Skeletal muscle tissue (tissue), 4 donors: Measurements from ENCODE around the gene ADAMTS12. TPM values are rescaled to one million over a fixed set of nuclear protein-coding genes. Genes with fewer than 3 reads are reported as not detected.
"Not testable (repeated sequence)": the region's sequence is repeated elsewhere in the genome, so short reads cannot be mapped to it uniquely, and the experiment has no call there.

Source experiments
- H3K27ac ChIP-seq: one replicate; pipeline ENCODE4 v1.7.0; 2013; ENCODE audit warnings: mild to moderate bottlenecking, low read depth, low read length, inconsistent platforms
- H3K27me3 ChIP-seq, 3 donors: one replicate each; pipeline ENCODE4 v1.7.0; 2013; ENCODE audit warnings: low read length in 3 of 3; ENCODE audit not compliant: control insufficient read depth in 3 of 3, insufficient read depth in 3 of 3
- H3K36me3 ChIP-seq, 3 donors: one replicate each; pipeline ENCODE4 v1.7.0; 2013; ENCODE audit warnings: low read length in 3 of 3; ENCODE audit not compliant: control insufficient read depth in 3 of 3, insufficient read depth in 3 of 3
- H3K4me1 ChIP-seq, 3 donors: one replicate each; pipeline ENCODE4 v1.7.0; 2013; ENCODE audit warnings: low read length in 3 of 3, mild to moderate bottlenecking in 3 of 3; ENCODE audit not compliant: control insufficient read depth in 3 of 3, insufficient read depth in 3 of 3
- H3K4me3 ChIP-seq, 3 donors: one replicate each; pipeline ENCODE4 v1.7.0; 2013; ENCODE audit warnings: low read length in 3 of 3
- H3K9ac ChIP-seq, 3 donors: one replicate each; pipeline ENCODE4 v1.7.0; 2013; ENCODE audit warnings: low read length in 3 of 3, mild to moderate bottlenecking in 3 of 3, moderate library complexity in 2 of 3, low read depth in 1 of 3
- H3K9me3 ChIP-seq, 3 donors: one replicate each; pipeline ENCODE4 v1.7.0; 2013; ENCODE audit warnings: low read length in 3 of 3; ENCODE audit not compliant: control insufficient read depth in 3 of 3
- total RNA-seq: library from RNA; depleted of rRNA; stranded (reverse); fragments of >200 nt; gene quantifications from one replicate; pipeline ENCODE4 v1.2.3, GENCODE V29; 2014
- donor health status: Osteomylitis.

Gene ADAMTS12
- total RNA-seq, 1 donor from 2014 or later = 19.3 TPM

- Histone ChIP-seq H3K4me1 (peaks cover 0 to 5% (median 3%) of the 10 kb centered on the region in 3 donors), H3K36me3 (no peaks in the 10 kb centered on the region), H3K9ac (no peak overlapping the region), H3K27me3 (peaks cover 7 to 14% (median 10%) of the 10 kb centered on the region in 3 donors), H3K9me3 (peaks cover 0 to 2% (median 0%) of the 10 kb centered on the region in 3 donors), H3K27ac (no peak overlapping the region), H3K4me3 (no peak overlapping the region)
Observed at GRCh38 chr5:33887268-33887667, 4.5 kb downstream of the ADAMTS12 start.

DNA sequence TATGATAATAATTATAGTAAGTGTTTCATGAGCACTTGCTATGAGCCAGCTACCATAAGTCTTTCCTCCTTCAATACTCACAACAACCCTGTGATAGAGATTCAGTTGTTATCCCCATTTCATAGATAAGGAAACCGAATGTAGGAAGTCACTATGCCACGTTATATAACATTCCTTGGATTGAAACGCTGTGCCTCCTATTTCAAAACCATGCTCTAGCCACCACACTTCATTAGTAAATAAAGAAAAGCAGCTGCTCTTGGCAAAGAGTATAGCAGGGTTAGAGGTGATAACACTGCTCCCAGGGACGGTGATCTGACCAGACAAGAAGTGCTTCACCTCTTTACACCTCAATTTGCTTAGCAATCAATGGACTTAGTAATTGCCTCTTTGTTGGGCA lies 5.5 kb downstream of the ADAMTS12 start:
- H3K36me3 ChIP-seq = no peaks in the 10 kb centered on the region
- no peak overlapping the region for H3K4me3 ChIP-seq
- no peak overlapping the region for H3K9ac ChIP-seq
- peaks cover 0 to 3% (median 0%) of the 10 kb centered on the region in 3 donors for H3K4me1 ChIP-seq
- peaks cover 0 to 2% (median 0%) of the 10 kb centered on the region in 3 donors for H3K9me3 ChIP-seq
- peaks cover 7 to 10% (median 10%) of the 10 kb centered on the region in 3 donors for H3K27me3 ChIP-seq
- no peak overlapping the region for H3K27ac ChIP-seq

DNA sequence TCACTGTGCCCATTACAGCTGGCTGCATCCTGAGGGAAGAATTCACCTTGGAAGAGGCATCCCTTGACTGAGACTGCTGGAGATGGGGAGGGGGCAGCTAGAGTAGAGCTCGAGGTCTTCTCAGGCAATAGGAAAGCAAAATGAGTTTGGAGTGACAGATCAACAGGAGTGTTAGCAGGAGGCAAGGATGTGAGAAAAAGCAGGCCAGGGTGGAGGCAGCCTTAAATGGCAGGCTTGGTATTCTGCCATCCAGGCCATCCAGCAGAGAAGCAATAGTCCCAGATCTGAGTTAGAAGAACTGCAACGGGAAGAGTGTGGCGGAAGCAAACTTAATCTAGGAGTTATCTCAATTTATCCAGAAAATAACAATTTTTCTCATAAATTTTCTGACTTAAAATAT lies 6.1 kb downstream of the ADAMTS12 start:
- Histone ChIP-seq H3K9me3 (peaks cover 0 to 2% (median 0%) of the 10 kb centered on the region in 3 donors), H3K36me3 (no peaks in the 10 kb centered on the region), H3K9ac (no peak overlapping the region), H3K4me3 (no peak overlapping the region), H3K27ac (no peak overlapping the region), H3K27me3 (peaks cover 4 to 5% (median 5%) of the 10 kb centered on the region in 3 donors), H3K4me1 (peaks cover 0 to 2% (median 0%) of the 10 kb centered on the region in 3 donors)

- no peak overlapping the region for H3K27ac ChIP-seq
Observed at GRCh38 chr5:33883482-33883881, 8.3 kb downstream of the ADAMTS12 start.

GRCh38 chr5:33880319-33880718 lies 11.5 kb downstream of the ADAMTS12 start:
- Histone ChIP-seq H3K4me1 (peaks cover 2 to 3% (median 3%) of the 10 kb centered on the region in 3 donors), H3K36me3 (no peaks in the 10 kb centered on the region), H3K9ac (no peak overlapping the region), H3K27me3 (no peaks in the 10 kb centered on the region), H3K9me3 (no peaks in the 10 kb centered on the region), H3K4me3 (no peak overlapping the region), H3K27ac (no peak overlapping the region)

More at GRCh38 chr5:33883482-33883881, 8.3 kb downstream of the ADAMTS12 start:
- no peak overlapping the region for H3K9ac ChIP-seq
- H3K27me3 ChIP-seq = no peaks in the 10 kb centered on the region
- no peaks in the 10 kb centered on the region for H3K4me1 ChIP-seq
- H3K36me3 ChIP-seq = no peaks in the 10 kb centered on the region
- no peaks in the 10 kb centered on the region for H3K9me3 ChIP-seq
- H3K4me3 ChIP-seq = no peak overlapping the region

- H3K4me1 ChIP-seq = peaks cover 2 to 3% (median 3%) of the 10 kb centered on the region in 3 donors
- H3K9ac ChIP-seq = no peak overlapping the region
- no peaks in the 10 kb centered on the region for H3K27me3 ChIP-seq
- H3K36me3 ChIP-seq = no peaks in the 10 kb centered on the region
- no peak overlapping the region for H3K27ac ChIP-seq
- H3K9me3 ChIP-seq = no peaks in the 10 kb centered on the region
- H3K4me3 ChIP-seq = no peak overlapping the region
Observed at GRCh38 chr5:33877449-33877848, 14.3 kb downstream of the ADAMTS12 start.

GRCh38 chr5:33867241-33867640 lies 24.5 kb downstream of the ADAMTS12 start:
- H3K9ac ChIP-seq = no peak overlapping the region
- H3K27me3 ChIP-seq = no peaks in the 10 kb centered on the region
- H3K9me3 ChIP-seq = peaks cover 0 to 4% (median 3%) of the 10 kb centered on the region in 3 donors
- no peak overlapping the region for H3K4me3 ChIP-seq
- no peaks in the 10 kb centered on the region for H3K36me3 ChIP-seq
- no peak overlapping the region for H3K27ac ChIP-seq
- H3K4me1 ChIP-seq = no peaks in the 10 kb centered on the region

DNA sequence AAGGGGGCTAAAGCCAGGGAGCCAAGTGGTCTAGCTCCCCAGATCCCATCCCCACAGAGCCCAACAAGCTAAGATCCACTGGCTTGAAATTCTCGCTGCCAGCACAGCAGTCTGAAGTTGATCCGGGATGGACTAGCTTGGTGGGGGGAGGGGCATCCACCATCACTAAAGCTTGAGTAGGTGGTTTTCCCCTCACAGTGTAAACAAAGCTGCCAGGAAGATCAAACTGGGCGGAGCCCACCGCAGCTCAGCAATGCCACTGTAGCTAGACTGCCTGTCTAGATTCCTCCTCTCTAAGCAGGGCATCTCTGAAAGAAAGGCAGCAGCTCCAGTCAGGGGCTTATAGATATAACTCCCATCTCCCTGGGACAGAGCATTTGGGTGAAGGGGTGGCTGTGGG lies 32.6 kb downstream of the ADAMTS12 start:
- not testable (repeated sequence) for H3K27me3 ChIP-seq, H3K4me3 ChIP-seq, H3K27ac ChIP-seq, H3K9ac ChIP-seq, H3K36me3 ChIP-seq, H3K4me1 ChIP-seq, H3K9me3 ChIP-seq

GRCh38 chr5:33857037-33857436 lies 34.8 kb downstream of the ADAMTS12 start:
- no peak overlapping the region for H3K27ac ChIP-seq
- no peaks in the 10 kb centered on the region for H3K36me3 ChIP-seq
- no peak overlapping the region for H3K9ac ChIP-seq
- no peak overlapping the region for H3K4me3 ChIP-seq
- no peaks in the 10 kb centered on the region for H3K9me3 ChIP-seq
- peaks cover 0 to 5% (median 2%) of the 10 kb centered on the region in 3 donors for H3K4me1 ChIP-seq
- no peaks in the 10 kb centered on the region for H3K27me3 ChIP-seq

DNA sequence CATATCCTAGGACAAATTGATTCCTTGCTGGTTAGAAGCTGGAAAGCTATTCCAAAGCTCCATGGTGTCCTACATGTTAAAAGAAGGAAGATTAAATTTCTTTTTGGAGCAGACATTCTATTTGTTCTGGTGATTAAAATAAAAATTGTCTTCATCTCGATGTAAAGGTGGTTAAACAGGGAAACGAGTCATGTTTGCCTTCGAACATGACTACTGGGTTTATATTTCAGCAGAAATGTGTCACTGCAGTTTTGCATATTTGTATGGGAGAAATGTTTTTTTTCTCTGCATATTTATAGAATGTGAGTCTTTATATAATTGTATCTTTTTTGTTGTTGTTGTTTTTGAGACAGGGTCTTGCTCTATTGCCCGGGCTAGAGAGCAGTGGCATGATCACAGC lies 36.4 kb downstream of the ADAMTS12 start:
- no peaks in the 10 kb centered on the region for H3K36me3 ChIP-seq
- H3K9ac ChIP-seq = no peak overlapping the region
- H3K27me3 ChIP-seq = no peaks in the 10 kb centered on the region
- H3K4me3 ChIP-seq = no peak overlapping the region
- H3K9me3 ChIP-seq = no peaks in the 10 kb centered on the region
- H3K4me1 ChIP-seq = peaks cover 0 to 5% (median 2%) of the 10 kb centered on the region in 3 donors
- H3K27ac ChIP-seq = no peak overlapping the region
